ENCODE results near the gene OSBPL2. TPM values are rescaled to one million over a fixed set of nuclear protein-coding genes. Genes with fewer than 3 reads are reported as not detected.

The OSBPL2 gene
- polyA plus RNA-seq, 1 donor (not counting 4 experiments of a cell fraction or from before 2014, with no cell fraction given): 15.9 TPM

DNA sequence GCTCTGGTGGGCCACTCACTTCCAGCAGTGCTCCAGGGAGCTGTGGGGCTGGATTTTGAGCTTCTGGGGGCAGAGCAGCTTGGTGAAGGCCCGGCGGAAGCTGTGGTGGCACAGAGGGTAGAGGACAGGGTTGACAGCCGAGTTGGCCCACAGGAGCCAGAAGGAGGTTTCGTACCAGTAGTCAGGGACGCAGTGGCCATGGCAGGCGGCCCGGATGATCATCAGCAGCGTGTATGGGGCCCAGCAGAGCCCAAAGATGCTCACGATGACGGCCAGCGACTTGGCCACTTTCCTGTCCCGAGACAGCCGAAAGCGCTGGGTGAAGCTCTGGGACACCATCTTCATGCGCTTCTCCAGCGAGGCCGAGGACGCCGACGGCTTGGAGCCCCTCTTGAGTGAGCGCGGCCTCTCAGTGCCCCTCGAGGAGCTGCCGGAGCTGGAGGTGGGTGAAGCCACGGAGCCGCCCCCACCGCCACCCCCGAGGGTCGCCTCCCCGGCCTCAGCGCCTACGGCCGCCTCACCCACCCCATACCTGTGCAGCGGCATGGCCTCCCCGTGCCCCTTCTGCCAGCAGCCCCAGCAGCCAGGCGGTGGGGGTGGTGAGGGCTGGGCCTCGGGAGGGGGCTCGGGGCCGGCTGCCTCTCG lies 22.2 kb upstream of the OSBPL2 start:
- DNase-seq (ENCODE audit: low read depth, low spot score): no peak
- Histone ChIP-seq H3K36me3 (ENCODE audit: control insufficient read depth in 2 of 2, extremely low read depth in 1 of 2, insufficient read depth in 2 of 2, low read length in 2 of 2) (no peaks in the 10 kb centered on the region), H3K9ac (ENCODE audit: control insufficient read depth, extremely low read depth, insufficient read depth, low read length) (no peak overlapping the region), H3K27ac (ENCODE audit: control insufficient read depth, insufficient read depth, low read length) (no peak overlapping the region), H4K20me1 (ENCODE audit: control insufficient read depth, extremely low read depth, insufficient read depth, low read length) (peaks cover 9% of the 10 kb centered on the region), H3K9me3 (ENCODE audit: control insufficient read depth, low read depth, low read length) (no peaks in the 10 kb centered on the region), H2AFZ (ENCODE audit: control insufficient read depth, low read length) (no peak overlapping the region), H3K27me3 (ENCODE audit: control insufficient read depth, extremely low read depth, insufficient read depth, low read length) (peaks cover 77% of the 10 kb centered on the region), H3K9me1 (ENCODE audit: control insufficient read depth, extremely low read depth, insufficient read depth, low read length) (no peaks in the 10 kb centered on the region), H3K4me1 (ENCODE audit: control insufficient read depth, extremely low read depth, insufficient read depth, low read length) (no peaks in the 10 kb centered on the region), H3K4me3 (ENCODE audit: control insufficient read depth in 2 of 3, extremely low read depth in 1 of 3, insufficient read depth in 2 of 3, low read depth in 1 of 3, low read length in 3 of 3) (no peak overlapping the region), H3K4me2 (ENCODE audit: control insufficient read depth, extremely low read depth, insufficient read depth, low read depth, low read length) (no peak overlapping the region), H3K79me2 (ENCODE audit: control insufficient read depth, insufficient read depth, low read length) (no peaks in the 10 kb centered on the region)
- TF ChIP-seq EZH2 (IDR thresholded peaks at IDR 0.05; ENCODE audit: low read length): no peak
- TF ChIP-seq, protein P1, sequence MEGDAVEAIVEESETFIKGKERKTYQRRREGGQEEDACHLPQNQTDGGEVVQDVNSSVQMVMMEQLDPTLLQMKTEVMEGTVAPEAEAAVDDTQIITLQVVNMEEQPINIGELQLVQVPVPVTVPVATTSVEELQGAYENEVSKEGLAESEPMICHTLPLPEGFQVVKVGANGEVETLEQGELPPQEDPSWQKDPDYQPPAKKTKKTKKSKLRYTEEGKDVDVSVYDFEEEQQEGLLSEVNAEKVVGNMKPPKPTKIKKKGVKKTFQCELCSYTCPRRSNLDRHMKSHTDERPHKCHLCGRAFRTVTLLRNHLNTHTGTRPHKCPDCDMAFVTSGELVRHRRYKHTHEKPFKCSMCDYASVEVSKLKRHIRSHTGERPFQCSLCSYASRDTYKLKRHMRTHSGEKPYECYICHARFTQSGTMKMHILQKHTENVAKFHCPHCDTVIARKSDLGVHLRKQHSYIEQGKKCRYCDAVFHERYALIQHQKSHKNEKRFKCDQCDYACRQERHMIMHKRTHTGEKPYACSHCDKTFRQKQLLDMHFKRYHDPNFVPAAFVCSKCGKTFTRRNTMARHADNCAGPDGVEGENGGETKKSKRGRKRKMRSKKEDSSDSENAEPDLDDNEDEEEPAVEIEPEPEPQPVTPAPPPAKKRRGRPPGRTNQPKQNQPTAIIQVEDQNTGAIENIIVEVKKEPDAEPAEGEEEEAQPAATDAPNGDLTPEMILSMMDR (optimal IDR thresholded peaks at IDR 0.05 in 1 of 3, IDR thresholded peaks at IDR 0.05 in 1 of 3, conservative IDR thresholded peaks at IDR 0.05 in 1 of 3; ENCODE audit: extremely low read depth in 1 of 3, insufficient read depth in 2 of 3, low read length in 3 of 3): no peak
- dilution Hi-C loops (cut with MboI; ENCODE audit: extremely low pct_ligation_motif_present, low sequenced_read_pairs): no loop called here
- no peak for FAIRE-seq

DNA sequence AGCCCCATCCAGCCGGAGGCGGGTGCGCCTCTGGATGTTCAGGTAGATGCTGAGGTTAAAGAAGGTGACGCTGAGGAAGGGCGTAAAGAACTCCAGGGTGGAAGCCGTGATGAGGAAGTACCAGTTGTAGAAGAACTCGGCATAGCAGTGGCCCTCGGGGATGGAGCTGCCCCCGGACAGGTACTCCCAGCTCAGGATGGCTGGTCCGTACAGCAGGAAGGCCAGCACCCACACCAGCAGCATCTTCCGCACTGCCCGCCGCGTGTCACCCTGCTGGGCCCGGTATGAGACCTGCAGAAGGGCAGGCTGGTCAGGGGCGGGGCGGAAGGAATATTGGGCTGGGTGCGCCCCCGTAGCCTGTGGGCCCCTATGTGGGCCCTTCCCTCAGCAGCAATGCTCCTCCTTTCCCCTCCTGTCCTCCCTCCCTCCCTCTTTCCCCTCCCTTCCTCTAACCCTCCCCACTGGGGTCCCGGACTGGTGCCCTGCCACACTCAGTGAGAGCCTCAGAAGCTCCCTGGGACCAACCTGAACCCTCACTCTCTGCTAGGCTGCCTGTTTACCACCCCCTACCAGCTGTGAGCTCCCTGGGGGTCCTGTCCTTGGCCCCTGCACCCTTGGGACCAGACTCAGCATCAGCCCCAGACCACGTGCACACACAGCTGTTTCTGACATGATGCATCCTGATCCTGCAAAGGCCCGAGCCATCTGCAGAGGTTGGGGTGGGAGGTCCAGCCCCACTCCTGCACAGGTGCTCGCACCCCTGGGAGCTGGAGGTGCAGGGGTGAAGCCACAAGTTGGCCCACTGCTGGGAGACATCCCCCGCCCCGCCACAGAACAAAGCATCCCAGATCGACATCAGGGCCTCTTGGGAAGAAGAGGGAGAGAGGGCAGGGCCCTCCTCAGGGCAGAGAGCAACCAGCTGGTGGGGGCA lies 21.4 kb upstream of the OSBPL2 start:
- H4K20me1 ChIP-seq (ENCODE audit: control insufficient read depth, extremely low read depth, insufficient read depth, low read length): peaks cover 9% of the 10 kb centered on the region
- no peak overlapping the region for H2AFZ ChIP-seq (ENCODE audit: control insufficient read depth, low read length)
- H3K4me2 ChIP-seq (ENCODE audit: control insufficient read depth, extremely low read depth, insufficient read depth, low read depth, low read length): no peak overlapping the region
- no peaks in the 10 kb centered on the region for H3K9me3 ChIP-seq (ENCODE audit: control insufficient read depth, low read depth, low read length)
- no peaks in the 10 kb centered on the region for H3K4me1 ChIP-seq (ENCODE audit: control insufficient read depth, extremely low read depth, insufficient read depth, low read length)
- no peak overlapping the region for H3K4me3 ChIP-seq (ENCODE audit: control insufficient read depth in 2 of 3, extremely low read depth in 1 of 3, insufficient read depth in 2 of 3, low read depth in 1 of 3, low read length in 3 of 3)
- no peak overlapping the region for H3K9ac ChIP-seq (ENCODE audit: control insufficient read depth, extremely low read depth, insufficient read depth, low read length)
- DNase-seq (ENCODE audit: low read depth, low spot score): no peak
- no peaks in the 10 kb centered on the region for H3K9me1 ChIP-seq (ENCODE audit: control insufficient read depth, extremely low read depth, insufficient read depth, low read length)
- no peak overlapping the region for H3K27ac ChIP-seq (ENCODE audit: control insufficient read depth, insufficient read depth, low read length)
- H3K79me2 ChIP-seq (ENCODE audit: control insufficient read depth, insufficient read depth, low read length): no peaks in the 10 kb centered on the region
- H3K27me3 ChIP-seq (ENCODE audit: control insufficient read depth, extremely low read depth, insufficient read depth, low read length): peaks cover 77% of the 10 kb centered on the region
- FAIRE-seq: no peak
- dilution Hi-C loops (cut with MboI; ENCODE audit: extremely low pct_ligation_motif_present, low sequenced_read_pairs): no loop called here
- no peaks in the 10 kb centered on the region for H3K36me3 ChIP-seq (ENCODE audit: control insufficient read depth in 2 of 2, extremely low read depth in 1 of 2, insufficient read depth in 2 of 2, low read length in 2 of 2)
- TF ChIP-seq, protein P1 (optimal IDR thresholded peaks at IDR 0.05 in 1 of 3, IDR thresholded peaks at IDR 0.05 in 1 of 3, conservative IDR thresholded peaks at IDR 0.05 in 1 of 3; ENCODE audit: extremely low read depth in 1 of 3, insufficient read depth in 2 of 3, low read length in 3 of 3): no peak
- no peak for TF ChIP-seq EZH2 (IDR thresholded peaks at IDR 0.05; ENCODE audit: low read length)

Data from keratinocyte (primary cell).